K562 (cell line): Measurements from ENCODE around the gene VPS11. TPM values are rescaled to one million over a fixed set of nuclear protein-coding genes. Genes with fewer than 3 reads are reported as not detected.

Experiments
- BACH1 ChIP-seq: fragments of 200-800 bp; sonication (Bioruptor generic); IDR thresholded peaks from 2 replicates; pipeline ENCODE4 v1.6.1; 2016; ENCODE audit warnings: missing genetic modification characterization, missing compliant biosample characterization
- BMI1 ChIP-seq: fragments of 150-350 bp; IDR thresholded peaks from 2 replicates; pipeline ENCODE4 v1.6.1; 2014; ENCODE audit warnings: low read length
- DNMT1 ChIP-seq: fragments of 450-650 bp; IDR thresholded peaks from 2 replicates; pipeline ENCODE4 v1.6.1; 2016; ENCODE audit warnings: antibody characterized with exemption, mild to moderate bottlenecking
- GATAD2A ChIP-seq: fragments of 450-650 bp; IDR thresholded peaks from 2 replicates; pipeline ENCODE4 v1.6.1; 2017
- HNRNPUL1 ChIP-seq: fragments of 200-400 bp; formaldehyde crosslinking; IDR thresholded peaks from 2 replicates; pipeline ENCODE4 v1.6.1; 2017; ENCODE audit warnings: low read length
- KHSRP ChIP-seq: fragments of 450-650 bp; IDR thresholded peaks from 2 replicates; pipeline ENCODE4 v1.6.1; 2017
- MCM3 ChIP-seq: fragments of 450-650 bp; IDR thresholded peaks from 2 replicates; pipeline ENCODE4 v1.6.1; 2016
- NR4A1 ChIP-seq, 2 experiments: fragments of 250-450 bp in 1 of 2; fragments of 450-650 bp in 1 of 2; sonication (Bioruptor Pico) in 1 of 2; IDR thresholded peaks; 2 replicates each; pipeline versions ENCODE4 v1.4.0 to v1.6.1; 2016 to 2020; ENCODE audit warnings: mild to moderate bottlenecking in 2 of 2, missing compliant biosample characterization in 1 of 2, missing genetic modification characterization in 1 of 2, moderate library complexity in 1 of 2
- POLR2B ChIP-seq: fragments of 450-650 bp; IDR thresholded peaks from 2 replicates; pipeline ENCODE4 v1.6.1; 2018; ENCODE audit warnings: low read depth; ENCODE audit not compliant: partially characterized antibody
- PTRF ChIP-seq: fragments of 450-650 bp; IDR thresholded peaks from 2 replicates; pipeline ENCODE4 v1.6.1; 2016; ENCODE audit warnings: mild to moderate bottlenecking, missing genetic modification characterization, missing compliant biosample characterization
- RBBP5 ChIP-seq: fragments of 200-600 bp; sonication (generic); IDR thresholded peaks from 2 replicates; pipeline ENCODE4 v1.6.1; 2012; ENCODE audit warnings: borderline replicate concordance, mild to moderate bottlenecking, low read length, control low read depth, inconsistent platforms; ENCODE audit not compliant: insufficient read depth, poor library complexity, severe bottlenecking
- RBM39 ChIP-seq: fragments of 200-400 bp; formaldehyde crosslinking; optimal IDR thresholded peaks from 2 replicates; pipeline ENCODE3; 2018; ENCODE audit warnings: low read depth, low read length
- THAP7 ChIP-seq: fragments of 250-450 bp; sonication (Bioruptor Pico); IDR thresholded peaks from 2 replicates; pipeline ENCODE4 v1.5.0; 2021
- ZBTB49 ChIP-seq: sonication (generic); formaldehyde crosslinking; IDR thresholded peaks from 2 replicates; pipeline ENCODE4 v1.8.0; 2022; ENCODE audit warnings: missing genetic modification reagents, mild to moderate bottlenecking, borderline replicate concordance
- ZC3H11A ChIP-seq: IDR thresholded peaks from 2 replicates; pipeline ENCODE4 v1.6.1; 2012; ENCODE audit warnings: low read depth, low read length, improper control_type of control experiment
- ZFPM2 ChIP-seq: fragments of 250-450 bp; sonication (Bioruptor Pico); IDR thresholded peaks from 2 replicates; pipeline ENCODE4 v1.5.1; 2022; ENCODE audit warnings: mild to moderate bottlenecking
- ZHX1 ChIP-seq: fragments of 150-350 bp; conservative IDR thresholded peaks from 2 replicates; pipeline ENCODE4 v1.6.1; 2014; ENCODE audit warnings: low read length
- ZNF143 ChIP-seq: sonication (generic); formaldehyde crosslinking; IDR thresholded peaks from 2 replicates; pipeline ENCODE4 v1.9.0; 2022; ENCODE audit warnings: mild to moderate bottlenecking, missing genetic modification reagents
- ZNF175 ChIP-seq: fragments of 200-800 bp; sonication (Bioruptor generic); IDR thresholded peaks from 2 replicates; pipeline ENCODE4 v1.6.1; 2016; ENCODE audit warnings: low read depth, mild to moderate bottlenecking, missing genetic modification characterization, missing compliant biosample characterization
- ZNF408 ChIP-seq: fragments of 250-450 bp; sonication (Bioruptor Pico); IDR thresholded peaks from 2 replicates; pipeline ENCODE4 v1.4.0; 2020; ENCODE audit warnings: low read depth, mild to moderate bottlenecking, moderate library complexity
- ZNF830 ChIP-seq: fragments of 250-450 bp; sonication (Bioruptor Pico); IDR thresholded peaks from 2 replicates; pipeline ENCODE4 v1.5.0; 2021; ENCODE audit warnings: mild to moderate bottlenecking
- polyA plus RNA-seq, 8 experiments: library from polyadenylated mRNA; depleted of rRNA in 4 of 8; stranded (reverse) in 5 of 8; unstranded in 3 of 8; fragments of >200 nt; fragmentation: Nextera tagmentation in 2 of 8; fragmentation: Illumina TruSeq in 1 of 8; extraction: Ambion mirVana in 2 of 8; extraction: Trizol in 1 of 8; gene quantifications; 2 replicates each; pipeline versions ENCODE4 v1.2.1 to v1.2.3, GENCODE V29; 2011 to 2014; ENCODE audit warnings: inconsistent platforms in 1 of 8, missing spikeins in 1 of 8
- total RNA-seq, 7 experiments: library from RNA; depleted of rRNA in 6 of 7; stranded (reverse); fragments of >200 nt in 6 of 7; fragmentation: Illumina TruSeq in 2 of 7; extraction: Trizol in 2 of 7; gene quantifications; 2 replicates each; pipeline versions ENCODE4 v1.2.1 to v1.2.3, GENCODE V29; 2011 to 2021; ENCODE audit warnings: low replicate concordance in 1 of 7

VPS11 gene
- total and polyA plus RNA-seq, 9 of the 15 experiments (the other 6 are each of a cell fraction or from before 2014, with no cell fraction given) = 14.1 to 35.5 (median 27.5) TPM

GRCh38 chr11:119024430-119025098 lies 43.1 kb upstream of the VPS11 start (continued):
- no peak for TF ChIP-seq THAP7 (CRISPR knock-in tag)
- 0 out of 2 replicates have a peak, but pooled peaks have one; percentile 48 for TF ChIP-seq HNRNPUL1
- no peak for TF ChIP-seq ZC3H11A
- TF ChIP-seq NR4A1 (CRISPR knock-in tag; IDR thresholded peaks at IDR 0.05) = no peak
- no peak for TF ChIP-seq NR4A1 (tag; IDR thresholded peaks at IDR 0.05)
- no peak for TF ChIP-seq RBM39
- no peak for TF ChIP-seq POLR2B
- TF ChIP-seq PTRF = no peak
- TF ChIP-seq BACH1 = no peak
- no peak for TF ChIP-seq ZBTB49 (CRISPR knock-in tag)
- no peak for TF ChIP-seq RBBP5
- TF ChIP-seq DNMT1 = no peak
- TF ChIP-seq GATAD2A = no peak
- TF ChIP-seq ZNF830 (CRISPR knock-in tag) = no peak
- TF ChIP-seq ZNF408 (CRISPR knock-in tag) = no peak
- TF ChIP-seq ZFPM2 (CRISPR knock-in tag) = no peak
- TF ChIP-seq KHSRP = no peak
- TF ChIP-seq BMI1 = no peak
- TF ChIP-seq MCM3 = no peak
- TF ChIP-seq ZNF175 (CRISPR knock-in tag) = no peak
- TF ChIP-seq ZHX1 = no peak
- no peak for TF ChIP-seq ZNF143 (CRISPR knock-in tag)
